Large intestine (tissue), 3 donors: Measurements from ENCODE around the gene CLRN1. TPM values are rescaled to one million over a fixed set of nuclear protein-coding genes. Genes with fewer than 3 reads are reported as not detected.

Experiments used
- DNase-seq, 2 donors: peaks; one replicate each; pipeline versions ENCODE4 v3.0.0 to v3.0.0-alpha.2; 2013
- H3K27ac ChIP-seq: one replicate; pipeline ENCODE4 v1.5.1; 2013; ENCODE audit warnings: low read length
- H3K27me3 ChIP-seq: 2 replicates; pipeline ENCODE4 v1.6.1; 2013; ENCODE audit warnings: low read length; ENCODE audit not compliant: control insufficient read depth, insufficient read depth
- H3K36me3 ChIP-seq: 2 replicates; pipeline ENCODE4 v1.6.1; 2013; ENCODE audit warnings: low read length; ENCODE audit not compliant: control insufficient read depth, insufficient read depth
- H3K4me1 ChIP-seq: one replicate; pipeline ENCODE4 v1.6.1; 2013; ENCODE audit warnings: low read length; ENCODE audit not compliant: control insufficient read depth, insufficient read depth
- H3K4me3 ChIP-seq: one replicate; pipeline ENCODE4 v1.5.1; 2013; ENCODE audit warnings: low read length
- H3K9me3 ChIP-seq: one replicate; pipeline ENCODE4 v1.6.1; 2013; ENCODE audit warnings: mild to moderate bottlenecking, low read depth, low read length, moderate library complexity; ENCODE audit not compliant: control insufficient read depth
- WGBS: methylation state at CpG from one replicate; pipeline ENCODE4 v1.1.5; 2013; ENCODE audit warnings: low lambda C conversion rate; ENCODE audit not compliant: insufficient coverage; 5-methylcytosine and 5-hydroxymethylcytosine counted together
- polyA plus RNA-seq: library from polyadenylated mRNA; unstranded; fragments of 120-200 nt; gene quantifications from one replicate; pipeline ENCODE4 v1.2.1, GENCODE V29; 2013

Gene CLRN1
- polyA plus RNA-seq, 1 donor, result 8.7 TPM

- H3K36me3 ChIP-seq, result no peaks in the 10 kb centered on the region
- no peaks in the 10 kb centered on the region for H3K27me3 ChIP-seq
- WGBS, result no CpG with 5 or more reads among the region's 3 CpGs
- H3K9me3 ChIP-seq, result no peaks in the 10 kb centered on the region
- no peak for DNase-seq
- no peak overlapping the region for H3K27ac ChIP-seq
- H3K4me1 ChIP-seq, result no peaks in the 10 kb centered on the region
- H3K4me3 ChIP-seq, result no peak overlapping the region
Measured at GRCh38 chr3:150877303-150877702, 95.2 kb downstream of the CLRN1 start.

GRCh38 chr3:150876611-150877265 lies 95.8 kb downstream of the CLRN1 start:
- WGBS, result 83% methylated on average over 3 of the region's 6 CpGs
- H3K36me3 ChIP-seq, result no peaks in the 10 kb centered on the region
- no peaks in the 10 kb centered on the region for H3K27me3 ChIP-seq
- H3K27ac ChIP-seq, result no peak overlapping the region
- H3K9me3 ChIP-seq, result no peaks in the 10 kb centered on the region
- no peak overlapping the region for H3K4me3 ChIP-seq
- H3K4me1 ChIP-seq, result no peaks in the 10 kb centered on the region
- no peak for DNase-seq

Other genes starting within 250 kb of the CLRN1 start
- gene SIAH2, start 209.6 kb downstream of the CLRN1 start, polyA plus RNA-seq, result 19.7 TPM
- 0.91 TPM for gene MINDY4B, start 67.3 kb downstream of the CLRN1 start, polyA plus RNA-seq
- 5.4 TPM for gene MED12L, start 112.9 kb upstream of the CLRN1 start, polyA plus RNA-seq
- 2.5 TPM for gene GPR171, start 230.5 kb upstream of the CLRN1 start, polyA plus RNA-seq